Measurements from ENCODE around the gene CERS6. TPM values are rescaled to one million over a fixed set of nuclear protein-coding genes. Genes with fewer than 3 reads are reported as not detected.

CERS6 gene
- total and polyA plus RNA-seq, 2 experiments from 2014 or later, result 7.4 to 35.0 TPM

DNA sequence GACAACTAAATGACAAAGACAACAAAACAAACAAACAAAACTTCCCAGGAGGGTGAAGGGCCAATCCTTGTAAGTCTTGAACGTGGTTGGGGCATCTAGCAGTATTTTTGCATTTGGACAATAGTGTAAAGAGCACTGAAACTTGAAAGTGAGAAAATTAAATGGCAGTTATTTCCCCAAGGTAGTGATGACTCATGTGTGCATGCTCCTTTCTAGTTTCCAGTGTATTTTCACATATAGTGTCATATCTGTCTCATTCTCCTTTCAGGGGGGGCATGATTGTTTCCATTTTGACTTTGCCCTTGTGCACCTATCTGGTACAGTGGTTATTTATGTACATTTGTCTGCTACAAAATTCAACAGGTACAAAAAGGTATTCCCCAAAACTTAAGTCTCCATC, 39.5 kb downstream of the CERS6 start (continued):
- TF ChIP-seq, protein P1, sequence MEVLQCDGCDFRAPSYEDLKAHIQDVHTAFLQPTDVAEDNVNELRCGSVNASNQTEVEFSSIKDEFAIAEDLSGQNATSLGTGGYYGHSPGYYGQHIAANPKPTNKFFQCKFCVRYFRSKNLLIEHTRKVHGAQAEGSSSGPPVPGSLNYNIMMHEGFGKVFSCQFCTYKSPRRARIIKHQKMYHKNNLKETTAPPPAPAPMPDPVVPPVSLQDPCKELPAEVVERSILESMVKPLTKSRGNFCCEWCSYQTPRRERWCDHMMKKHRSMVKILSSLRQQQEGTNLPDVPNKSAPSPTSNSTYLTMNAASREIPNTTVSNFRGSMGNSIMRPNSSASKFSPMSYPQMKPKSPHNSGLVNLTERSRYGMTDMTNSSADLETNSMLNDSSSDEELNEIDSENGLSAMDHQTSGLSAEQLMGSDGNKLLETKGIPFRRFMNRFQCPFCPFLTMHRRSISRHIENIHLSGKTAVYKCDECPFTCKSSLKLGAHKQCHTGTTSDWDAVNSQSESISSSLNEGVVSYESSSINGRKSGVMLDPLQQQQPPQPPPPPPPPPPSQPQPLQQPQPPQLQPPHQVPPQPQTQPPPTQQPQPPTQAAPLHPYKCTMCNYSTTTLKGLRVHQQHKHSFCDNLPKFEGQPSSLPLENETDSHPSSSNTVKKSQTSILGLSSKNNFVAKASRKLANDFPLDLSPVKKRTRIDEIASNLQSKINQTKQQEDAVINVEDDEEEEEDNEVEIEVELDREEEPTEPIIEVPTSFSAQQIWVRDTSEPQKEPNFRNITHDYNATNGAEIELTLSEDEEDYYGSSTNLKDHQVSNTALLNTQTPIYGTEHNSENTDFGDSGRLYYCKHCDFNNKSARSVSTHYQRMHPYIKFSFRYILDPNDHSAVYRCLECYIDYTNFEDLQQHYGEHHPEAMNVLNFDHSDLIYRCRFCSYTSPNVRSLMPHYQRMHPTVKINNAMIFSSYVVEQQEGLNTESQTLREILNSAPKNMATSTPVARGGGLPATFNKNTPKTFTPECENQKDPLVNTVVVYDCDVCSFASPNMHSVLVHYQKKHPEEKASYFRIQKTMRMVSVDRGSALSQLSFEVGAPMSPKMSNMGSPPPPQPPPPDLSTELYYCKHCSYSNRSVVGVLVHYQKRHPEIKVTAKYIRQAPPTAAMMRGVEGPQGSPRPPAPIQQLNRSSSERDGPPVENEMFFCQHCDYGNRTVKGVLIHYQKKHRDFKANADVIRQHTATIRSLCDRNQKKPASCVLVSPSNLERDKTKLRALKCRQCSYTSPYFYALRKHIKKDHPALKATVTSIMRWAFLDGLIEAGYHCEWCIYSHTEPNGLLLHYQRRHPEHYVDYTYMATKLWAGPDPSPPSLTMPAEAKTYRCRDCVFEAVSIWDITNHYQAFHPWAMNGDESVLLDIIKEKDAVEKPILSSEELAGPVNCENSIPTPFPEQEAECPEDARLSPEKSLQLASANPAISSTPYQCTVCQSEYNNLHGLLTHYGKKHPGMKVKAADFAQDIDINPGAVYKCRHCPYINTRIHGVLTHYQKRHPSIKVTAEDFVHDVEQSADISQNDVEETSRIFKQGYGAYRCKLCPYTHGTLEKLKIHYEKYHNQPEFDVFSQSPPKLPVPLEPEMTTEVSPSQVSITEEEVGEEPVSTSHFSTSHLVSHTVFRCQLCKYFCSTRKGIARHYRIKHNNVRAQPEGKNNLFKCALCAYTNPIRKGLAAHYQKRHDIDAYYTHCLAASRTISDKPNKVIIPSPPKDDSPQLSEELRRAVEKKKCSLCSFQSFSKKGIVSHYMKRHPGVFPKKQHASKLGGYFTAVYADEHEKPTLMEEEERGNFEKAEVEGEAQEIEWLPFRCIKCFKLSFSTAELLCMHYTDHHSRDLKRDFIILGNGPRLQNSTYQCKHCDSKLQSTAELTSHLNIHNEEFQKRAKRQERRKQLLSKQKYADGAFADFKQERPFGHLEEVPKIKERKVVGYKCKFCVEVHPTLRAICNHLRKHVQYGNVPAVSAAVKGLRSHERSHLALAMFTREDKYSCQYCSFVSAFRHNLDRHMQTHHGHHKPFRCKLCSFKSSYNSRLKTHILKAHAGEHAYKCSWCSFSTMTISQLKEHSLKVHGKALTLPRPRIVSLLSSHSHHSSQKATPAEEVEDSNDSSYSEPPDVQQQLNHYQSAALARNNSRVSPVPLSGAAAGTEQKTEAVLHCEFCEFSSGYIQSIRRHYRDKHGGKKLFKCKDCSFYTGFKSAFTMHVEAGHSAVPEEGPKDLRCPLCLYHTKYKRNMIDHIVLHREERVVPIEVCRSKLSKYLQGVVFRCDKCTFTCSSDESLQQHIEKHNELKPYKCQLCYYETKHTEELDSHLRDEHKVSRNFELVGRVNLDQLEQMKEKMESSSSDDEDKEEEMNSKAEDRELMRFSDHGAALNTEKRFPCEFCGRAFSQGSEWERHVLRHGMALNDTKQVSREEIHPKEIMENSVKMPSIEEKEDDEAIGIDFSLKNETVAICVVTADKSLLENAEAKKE (CRISPR knock-in tag; IDR thresholded peaks at IDR 0.05), result no peak
- TF ChIP-seq ZNF114 (CRISPR knock-in tag; IDR thresholded peaks at IDR 0.05) (no peak), POLR2AphosphoS5 (IDR thresholded peaks at IDR 0.05; ENCODE audit: low read depth) (no peak)
- TF ChIP-seq, protein P2, sequence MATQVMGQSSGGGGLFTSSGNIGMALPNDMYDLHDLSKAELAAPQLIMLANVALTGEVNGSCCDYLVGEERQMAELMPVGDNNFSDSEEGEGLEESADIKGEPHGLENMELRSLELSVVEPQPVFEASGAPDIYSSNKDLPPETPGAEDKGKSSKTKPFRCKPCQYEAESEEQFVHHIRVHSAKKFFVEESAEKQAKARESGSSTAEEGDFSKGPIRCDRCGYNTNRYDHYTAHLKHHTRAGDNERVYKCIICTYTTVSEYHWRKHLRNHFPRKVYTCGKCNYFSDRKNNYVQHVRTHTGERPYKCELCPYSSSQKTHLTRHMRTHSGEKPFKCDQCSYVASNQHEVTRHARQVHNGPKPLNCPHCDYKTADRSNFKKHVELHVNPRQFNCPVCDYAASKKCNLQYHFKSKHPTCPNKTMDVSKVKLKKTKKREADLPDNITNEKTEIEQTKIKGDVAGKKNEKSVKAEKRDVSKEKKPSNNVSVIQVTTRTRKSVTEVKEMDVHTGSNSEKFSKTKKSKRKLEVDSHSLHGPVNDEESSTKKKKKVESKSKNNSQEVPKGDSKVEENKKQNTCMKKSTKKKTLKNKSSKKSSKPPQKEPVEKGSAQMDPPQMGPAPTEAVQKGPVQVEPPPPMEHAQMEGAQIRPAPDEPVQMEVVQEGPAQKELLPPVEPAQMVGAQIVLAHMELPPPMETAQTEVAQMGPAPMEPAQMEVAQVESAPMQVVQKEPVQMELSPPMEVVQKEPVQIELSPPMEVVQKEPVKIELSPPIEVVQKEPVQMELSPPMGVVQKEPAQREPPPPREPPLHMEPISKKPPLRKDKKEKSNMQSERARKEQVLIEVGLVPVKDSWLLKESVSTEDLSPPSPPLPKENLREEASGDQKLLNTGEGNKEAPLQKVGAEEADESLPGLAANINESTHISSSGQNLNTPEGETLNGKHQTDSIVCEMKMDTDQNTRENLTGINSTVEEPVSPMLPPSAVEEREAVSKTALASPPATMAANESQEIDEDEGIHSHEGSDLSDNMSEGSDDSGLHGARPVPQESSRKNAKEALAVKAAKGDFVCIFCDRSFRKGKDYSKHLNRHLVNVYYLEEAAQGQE (IDR thresholded peaks at IDR 0.05; ENCODE audit: unreplicated experiment), result no peak
- TF ChIP-seq, protein P3, sequence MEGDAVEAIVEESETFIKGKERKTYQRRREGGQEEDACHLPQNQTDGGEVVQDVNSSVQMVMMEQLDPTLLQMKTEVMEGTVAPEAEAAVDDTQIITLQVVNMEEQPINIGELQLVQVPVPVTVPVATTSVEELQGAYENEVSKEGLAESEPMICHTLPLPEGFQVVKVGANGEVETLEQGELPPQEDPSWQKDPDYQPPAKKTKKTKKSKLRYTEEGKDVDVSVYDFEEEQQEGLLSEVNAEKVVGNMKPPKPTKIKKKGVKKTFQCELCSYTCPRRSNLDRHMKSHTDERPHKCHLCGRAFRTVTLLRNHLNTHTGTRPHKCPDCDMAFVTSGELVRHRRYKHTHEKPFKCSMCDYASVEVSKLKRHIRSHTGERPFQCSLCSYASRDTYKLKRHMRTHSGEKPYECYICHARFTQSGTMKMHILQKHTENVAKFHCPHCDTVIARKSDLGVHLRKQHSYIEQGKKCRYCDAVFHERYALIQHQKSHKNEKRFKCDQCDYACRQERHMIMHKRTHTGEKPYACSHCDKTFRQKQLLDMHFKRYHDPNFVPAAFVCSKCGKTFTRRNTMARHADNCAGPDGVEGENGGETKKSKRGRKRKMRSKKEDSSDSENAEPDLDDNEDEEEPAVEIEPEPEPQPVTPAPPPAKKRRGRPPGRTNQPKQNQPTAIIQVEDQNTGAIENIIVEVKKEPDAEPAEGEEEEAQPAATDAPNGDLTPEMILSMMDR (conservative IDR thresholded peaks at IDR 0.05; ENCODE audit: low read depth in 2 of 2), result no peak
